ENCODE measurements around the gene PTRH1.
A peak's percentile ranks its signal among the peaks of the same experiment; 100 is the strongest.

Gene PTRH1

DNA sequence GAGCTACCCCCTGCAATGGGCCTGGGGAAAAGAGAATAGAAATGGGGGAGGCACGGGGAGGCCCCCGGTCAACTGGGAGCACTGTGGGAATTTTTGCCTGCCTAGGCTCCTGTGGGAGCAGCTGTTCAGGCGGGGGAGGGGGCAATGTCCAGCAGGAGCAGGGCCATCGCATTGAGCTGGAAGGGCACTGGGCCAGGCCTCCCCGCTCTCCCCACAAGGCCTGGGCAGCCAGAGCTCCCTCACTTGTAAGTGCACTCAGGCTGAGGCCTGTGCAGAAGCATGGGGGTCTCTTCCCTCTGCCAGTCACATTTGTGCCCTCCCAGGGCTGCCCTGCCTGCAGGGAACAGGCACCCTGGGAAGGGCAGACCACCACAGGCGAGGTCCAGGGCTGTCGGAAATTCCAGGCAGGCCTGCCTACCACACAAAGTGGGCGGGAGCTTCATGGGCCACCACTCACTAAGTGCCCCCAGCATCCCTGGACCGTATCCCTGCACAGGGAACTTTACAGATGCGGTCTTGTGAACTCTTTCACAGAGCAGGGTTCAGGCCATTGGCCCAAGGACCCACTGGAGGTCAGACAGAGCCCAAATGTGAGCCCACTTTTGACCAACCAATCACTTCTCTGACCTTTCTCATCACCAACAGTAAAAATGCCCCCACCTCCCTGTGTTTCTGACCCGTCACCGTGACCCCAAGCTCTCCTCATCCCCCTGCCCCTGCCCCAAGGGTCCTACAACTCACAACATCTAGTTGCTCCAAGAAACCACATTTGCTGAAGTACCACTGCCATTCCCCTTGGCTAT, 9.7 kb downstream of the PTRH1 start:
- DNase-seq: no peak
- in situ Hi-C loops (cut with HindIII; ENCODE audit: low pct_ligation_motif_present, low pct_unique_long_range_greater_than_20kb, low sequenced_read_pairs): no loop called here

DNA sequence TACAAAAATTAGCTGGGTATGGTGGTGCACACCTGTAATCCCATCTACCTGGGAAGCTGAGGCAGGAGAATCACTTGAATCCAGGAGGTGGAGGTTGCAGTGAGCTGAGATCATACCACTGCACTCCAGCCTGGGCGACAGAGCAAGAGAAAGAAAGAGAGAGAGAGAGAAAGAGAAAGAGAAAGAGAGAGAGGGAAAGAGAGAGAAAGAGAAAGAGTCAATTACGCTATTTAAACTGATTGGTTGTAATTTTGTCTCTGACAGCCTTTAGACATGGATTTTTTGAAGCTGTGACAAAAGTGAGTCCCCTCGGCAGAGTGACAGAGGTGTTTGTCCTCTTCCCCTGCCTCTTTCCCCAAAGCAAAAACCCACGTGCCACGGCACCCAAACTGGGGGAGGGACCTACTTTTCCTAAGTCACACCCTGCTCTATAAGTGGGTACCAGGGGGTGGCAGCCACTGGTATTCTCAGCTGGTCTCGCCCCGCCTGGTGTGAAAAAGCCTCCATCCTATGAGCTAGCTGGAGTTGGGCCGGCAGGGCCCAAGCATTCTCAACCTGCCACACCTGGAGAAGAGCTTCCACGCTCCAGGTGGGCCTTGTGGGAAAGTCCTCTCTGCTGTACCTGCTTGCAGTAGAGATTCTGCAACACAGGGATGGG, 12.0 kb downstream of the PTRH1 start:
- in situ Hi-C loops (cut with HindIII; ENCODE audit: low pct_ligation_motif_present, low pct_unique_long_range_greater_than_20kb, low sequenced_read_pairs): no loop called here
- no peak for DNase-seq

- no peak for DNase-seq
- in situ Hi-C loops (cut with HindIII; ENCODE audit: low pct_ligation_motif_present, low pct_unique_long_range_greater_than_20kb, low sequenced_read_pairs): no loop called here
Measured at GRCh38 chr9:127700594-127701255, 14.7 kb downstream of the PTRH1 start.

DNA sequence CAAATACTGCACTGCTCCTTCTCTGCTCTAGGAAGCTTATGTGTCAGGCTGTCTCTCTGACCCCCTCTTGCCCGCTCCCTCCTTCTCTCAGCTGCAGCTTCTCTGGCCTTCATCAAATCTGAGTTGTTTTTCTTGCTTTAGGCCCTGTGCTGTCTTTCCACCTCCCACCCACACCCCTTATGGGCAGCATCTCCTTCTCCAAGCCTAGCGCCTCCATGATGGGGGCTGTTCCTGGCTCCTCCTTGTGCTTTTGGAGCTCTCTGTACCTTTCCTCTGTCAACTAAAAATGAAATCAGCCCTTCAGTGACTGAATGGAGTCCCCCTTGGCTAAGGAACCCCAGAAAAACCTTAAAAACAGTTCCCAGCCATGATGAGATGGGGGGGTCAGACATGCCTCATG, 15.3 kb downstream of the PTRH1 start:
- in situ Hi-C loops (cut with HindIII; ENCODE audit: low pct_ligation_motif_present, low pct_unique_long_range_greater_than_20kb, low sequenced_read_pairs): no loop called here
- no peak for DNase-seq

- in situ Hi-C loops (cut with HindIII; ENCODE audit: low pct_ligation_motif_present, low pct_unique_long_range_greater_than_20kb, low sequenced_read_pairs): no loop called here
- peak; percentile 50 for DNase-seq
Measured at GRCh38 chr9:127698985-127699670, 16.3 kb downstream of the PTRH1 start.

DNA sequence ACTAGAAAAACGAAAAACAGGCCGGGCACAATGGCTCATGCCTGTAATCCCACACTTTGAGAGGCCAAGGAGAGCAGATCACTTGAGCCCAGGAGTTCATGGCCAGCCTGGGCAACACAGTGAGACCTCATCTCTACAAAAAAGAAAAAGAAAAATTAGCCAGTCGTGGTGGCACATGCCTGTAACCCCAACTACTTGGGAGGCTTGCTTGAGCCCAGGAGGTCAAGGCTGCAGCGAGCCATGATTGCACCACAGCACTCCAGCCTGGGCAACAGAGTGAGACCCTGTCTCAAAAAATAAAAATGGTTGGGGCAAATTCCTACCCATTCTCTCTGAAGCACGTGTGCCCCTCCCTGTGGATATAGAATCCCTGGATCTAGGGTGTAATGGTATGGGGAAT, 17.1 kb downstream of the PTRH1 start:
- DNase-seq: no peak
- in situ Hi-C loops (cut with HindIII; ENCODE audit: low pct_ligation_motif_present, low pct_unique_long_range_greater_than_20kb, low sequenced_read_pairs): no loop called here

DNA sequence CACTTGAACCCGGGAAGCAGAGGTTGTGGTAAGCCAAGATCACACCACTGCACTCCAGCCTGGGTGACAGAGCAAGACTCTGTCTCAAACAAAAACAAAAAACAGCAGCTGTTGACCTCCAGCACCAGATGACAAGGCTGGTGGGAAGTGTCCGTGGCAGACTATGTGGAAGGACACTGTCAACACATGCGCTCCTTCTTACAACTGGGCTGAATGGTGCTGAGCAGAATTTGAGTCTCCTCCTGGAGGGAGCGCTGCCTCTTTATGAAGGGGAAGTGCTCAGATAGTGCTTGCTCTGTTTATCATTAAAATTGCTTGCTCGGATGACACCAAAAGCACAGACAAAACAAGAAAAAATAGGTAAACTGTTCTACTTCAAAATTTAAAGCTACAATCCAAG, 17.9 kb downstream of the PTRH1 start:
- DNase-seq: no peak
- in situ Hi-C loops (cut with HindIII; ENCODE audit: low pct_ligation_motif_present, low pct_unique_long_range_greater_than_20kb, low sequenced_read_pairs): no loop called here

- in situ Hi-C loops (cut with HindIII; ENCODE audit: low pct_ligation_motif_present, low pct_unique_long_range_greater_than_20kb, low sequenced_read_pairs): no loop called here
- no peak for DNase-seq
Measured at GRCh38 chr9:127694890-127695720, 20.4 kb downstream of the PTRH1 start.

- no peak for DNase-seq
- in situ Hi-C loops (cut with HindIII; ENCODE audit: low pct_ligation_motif_present, low pct_unique_long_range_greater_than_20kb, low sequenced_read_pairs): no loop called here
Measured at GRCh38 chr9:127693697-127694096, 21.8 kb downstream of the PTRH1 start.

DNA sequence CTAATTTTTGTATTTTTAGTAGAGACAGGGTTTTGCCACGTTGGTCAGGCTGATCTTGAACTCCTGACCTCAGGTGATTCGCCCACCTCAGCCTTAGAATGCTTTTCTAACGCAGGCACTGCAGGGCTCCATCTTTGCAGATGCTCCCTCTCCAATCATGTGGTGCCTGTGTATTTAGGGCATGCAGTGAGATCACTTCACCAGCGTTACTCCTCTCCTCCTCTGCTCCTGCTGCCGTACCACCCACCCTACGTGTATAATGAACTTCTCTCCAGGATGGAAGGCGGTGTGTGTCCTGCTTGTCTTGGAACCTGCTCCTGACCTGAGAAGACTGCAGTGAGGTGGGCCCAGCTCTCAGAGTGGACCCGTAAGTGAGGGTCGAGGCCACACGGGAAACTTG, 22.3 kb downstream of the PTRH1 start:
- in situ Hi-C loops (cut with HindIII; ENCODE audit: low pct_ligation_motif_present, low pct_unique_long_range_greater_than_20kb, low sequenced_read_pairs): no loop called here
- DNase-seq: no peak

DNA sequence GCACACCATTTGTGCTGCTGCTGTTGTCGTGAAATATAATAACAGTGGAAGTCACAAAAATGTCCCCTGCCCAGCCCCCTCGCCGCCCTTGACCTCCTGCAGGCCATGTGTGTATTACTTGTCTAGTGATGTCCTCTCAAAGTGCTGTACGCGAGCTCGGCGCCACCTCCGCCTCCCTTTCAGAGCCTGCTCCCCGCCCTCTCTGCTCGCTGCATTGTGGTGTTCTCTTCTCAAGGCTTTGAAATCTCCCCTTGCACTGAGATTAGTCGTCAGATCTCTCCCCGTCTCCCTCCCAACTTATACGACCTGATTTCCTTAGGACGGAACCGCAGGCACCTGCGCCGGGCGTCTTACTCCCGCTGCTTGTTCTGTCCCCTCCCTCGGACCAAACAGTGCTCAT, 23.4 kb downstream of the PTRH1 start:
- DNase-seq: no peak
- in situ Hi-C loops (cut with HindIII; ENCODE audit: low pct_ligation_motif_present, low pct_unique_long_range_greater_than_20kb, low sequenced_read_pairs): no loop called here

- in situ Hi-C loops (cut with HindIII; ENCODE audit: low pct_ligation_motif_present, low pct_unique_long_range_greater_than_20kb, low sequenced_read_pairs): no loop called here
- no peak for DNase-seq
Measured at GRCh38 chr9:127690735-127691134, 24.7 kb downstream of the PTRH1 start.

GRCh38 chr9:127689329-127690000, 26.0 kb downstream of the PTRH1 start:
- no peak for DNase-seq
- in situ Hi-C loops (cut with HindIII; ENCODE audit: low pct_ligation_motif_present, low pct_unique_long_range_greater_than_20kb, low sequenced_read_pairs): no loop called here

- no peak for DNase-seq
- in situ Hi-C loops (cut with HindIII; ENCODE audit: low pct_ligation_motif_present, low pct_unique_long_range_greater_than_20kb, low sequenced_read_pairs): no loop called here
Measured at GRCh38 chr9:127686461-127687393, 28.7 kb downstream of the PTRH1 start.

DNA sequence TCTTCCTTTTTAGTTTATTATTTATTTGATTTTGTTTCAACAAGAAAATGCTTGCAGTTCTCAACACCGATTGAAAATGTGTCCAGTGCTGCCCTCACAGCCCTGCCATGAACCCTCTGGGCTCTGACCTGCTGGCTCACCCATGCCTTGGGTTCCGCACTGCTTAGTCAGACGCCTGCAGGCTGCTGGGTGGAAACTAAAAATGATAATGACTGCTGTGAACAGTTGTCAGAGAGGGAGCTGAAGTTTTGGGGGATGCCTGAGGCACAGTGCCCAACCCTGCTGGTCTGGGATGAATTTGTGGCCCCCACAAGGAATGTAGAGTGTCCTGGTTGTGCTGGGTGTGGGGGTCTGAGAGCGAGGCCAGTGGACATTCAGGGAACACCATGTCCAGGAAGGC, 30.9 kb downstream of the PTRH1 start:
- in situ Hi-C loops (cut with HindIII; ENCODE audit: low pct_ligation_motif_present, low pct_unique_long_range_greater_than_20kb, low sequenced_read_pairs): no loop called here
- DNase-seq: peak; percentile 7

GRCh38 chr9:127683723-127684122, 31.7 kb downstream of the PTRH1 start:
- no peak for DNase-seq
- in situ Hi-C loops (cut with HindIII; ENCODE audit: low pct_ligation_motif_present, low pct_unique_long_range_greater_than_20kb, low sequenced_read_pairs): no loop called here

All from ACHN (cell line).